Testis (tissue), 3 donors: Measurements from ENCODE around the gene APOB. TPM values are rescaled to one million over a fixed set of nuclear protein-coding genes. Genes with fewer than 3 reads are reported as not detected.

Experiments used
- DNase-seq: peaks from one replicate; pipeline ENCODE4 v3.0.0-alpha.2; 2019
- H3K27ac ChIP-seq, 2 donors: fragments of 200-600 bp; sonication (generic); one replicate each; pipeline ENCODE4 v1.5.1; 2019
- H3K27me3 ChIP-seq: fragments of 200-600 bp; sonication (generic); one replicate; pipeline ENCODE4 v1.5.1; 2019
- H3K36me3 ChIP-seq: fragments of 200-600 bp; sonication (generic); one replicate; pipeline ENCODE4 v1.5.1; 2017; ENCODE audit warnings: low read depth; ENCODE audit errors: missing control alignments
- H3K4me1 ChIP-seq: fragments of 200-600 bp; sonication (generic); one replicate; pipeline ENCODE4 v1.5.1; 2019
- H3K4me3 ChIP-seq, 2 donors: fragments of 200-600 bp; sonication (generic); one replicate each; pipeline ENCODE4 v1.5.1; 2017 to 2019
- H3K9me3 ChIP-seq: fragments of 200-600 bp; sonication (generic); one replicate; pipeline ENCODE4 v1.5.1; 2017
- CTCF ChIP-seq, 3 experiments: fragments of 450-650 bp in 2 of 3; fragments of 200-600 bp in 1 of 3; sonication (generic) in 1 of 3; IDR thresholded peaks; one replicate each; pipeline ENCODE4 v1.5.1; 2016 to 2019; ENCODE audit warnings: antibody characterized with exemption in 3 of 3, mild to moderate bottlenecking in 2 of 3, moderate library complexity in 1 of 3
- POLR2A ChIP-seq: fragments of 450-650 bp; IDR thresholded peaks from one replicate; pipeline ENCODE4 v1.6.1; 2017; ENCODE audit warnings: antibody characterized with exemption, mild to moderate bottlenecking, moderate library complexity
- WGBS, 2 donors: methylation state at CpG; one replicate each; pipeline ENCODE4 v1.1.5; 2018; 5-methylcytosine and 5-hydroxymethylcytosine counted together
- intact Hi-C: fragments of 100-400 bp; cut with DNase I; formaldehyde crosslinking; loops from one replicate; pipeline ENCODE4 v1.15.1; 2023; ENCODE audit warnings: low total_unique reads
- polyA plus RNA-seq: library from polyadenylated mRNA; stranded (reverse); fragments of 350-450 nt; fragmentation: Illumina TruSeq; extraction: RNeasy Lipid Tissue Mini Kit (QIAGEN cat#74804); gene quantifications from one replicate; pipeline ENCODE4 v1.2.3, GENCODE V29; 2014; ENCODE audit warnings: low read depth, low replicate concordance; ENCODE audit not compliant: insufficient read depth
- total RNA-seq, 2 donors: library from RNA; depleted of rRNA; stranded (reverse); fragments of >200 nt; gene quantifications; one replicate each; pipeline ENCODE4 v1.2.3, GENCODE V29; 2016

The APOB gene
- total and polyA plus RNA-seq, 3 donors from 2014 or later = 0.30 to 0.81 (median 0.39) TPM

GRCh38 chr2:21006423-21007128 is 37.3 kb downstream of the APOB start:
- no peaks in the 10 kb centered on the region for H3K27me3 ChIP-seq
- 78 to 79% methylated on average over 6 of the region's 6 CpGs for WGBS, 2 donors

GRCh38 chr2:21005700-21006422 is 38.0 kb downstream of the APOB start:
- Histone ChIP-seq H3K4me3 (no peak overlapping the region), H3K36me3 (no peaks in the 10 kb centered on the region), H3K9me3 (no peaks in the 10 kb centered on the region), H3K27me3 (no peaks in the 10 kb centered on the region), H3K4me1 (no peaks in the 10 kb centered on the region), H3K27ac (no peak overlapping the region)
- WGBS, 2 donors = 87 to 89% methylated on average over 9 of the region's 9 CpGs
- no peak for DNase-seq
- intact Hi-C loops = no loop called here
- no peak for TF ChIP-seq POLR2A
- TF ChIP-seq CTCF (IDR thresholded peaks at IDR 0.05) = no peak

More at GRCh38 chr2:21006423-21007128, 37.3 kb downstream of the APOB start:
- no peaks in the 10 kb centered on the region for H3K36me3 ChIP-seq
- no peak overlapping the region for H3K4me3 ChIP-seq
- H3K27ac ChIP-seq = no peak overlapping the region
- no peak for TF ChIP-seq POLR2A
- TF ChIP-seq CTCF (IDR thresholded peaks at IDR 0.05) = no peak
- DNase-seq = no peak
- intact Hi-C loops = no loop called here
- no peaks in the 10 kb centered on the region for H3K4me1 ChIP-seq
- no peaks in the 10 kb centered on the region for H3K9me3 ChIP-seq

- intact Hi-C loops = no loop called here
- no peaks in the 10 kb centered on the region for H3K36me3 ChIP-seq
- no peaks in the 10 kb centered on the region for H3K27me3 ChIP-seq
- DNase-seq = no peak
- 81 to 90% methylated on average over 9 of the region's 9 CpGs for WGBS, 2 donors
- H3K4me1 ChIP-seq = no peaks in the 10 kb centered on the region
- no peaks in the 10 kb centered on the region for H3K9me3 ChIP-seq
- H3K4me3 ChIP-seq = no peak overlapping the region
- no peak for TF ChIP-seq POLR2A
- no peak for TF ChIP-seq CTCF (IDR thresholded peaks at IDR 0.05)
- no peak overlapping the region for H3K27ac ChIP-seq
These were observed 38.7 kb downstream of the APOB start for GRCh38 chr2:21005111-21005699.

GRCh38 chr2:21004181-21004572 is 39.7 kb downstream of the APOB start:
- intact Hi-C loops = no loop called here

More at GRCh38 chr2:21004181-21004572, 39.7 kb downstream of the APOB start:
- H3K4me1 ChIP-seq = no peaks in the 10 kb centered on the region
- no peak overlapping the region for H3K4me3 ChIP-seq
- H3K9me3 ChIP-seq = no peaks in the 10 kb centered on the region
- no peaks in the 10 kb centered on the region for H3K36me3 ChIP-seq
- TF ChIP-seq CTCF (IDR thresholded peaks at IDR 0.05) (no peak), POLR2A (no peak)
- H3K27me3 ChIP-seq = no peaks in the 10 kb centered on the region
- no peak for DNase-seq
- WGBS, 2 donors = 89 to 92% methylated on average over 10 of the region's 10 CpGs
- H3K27ac ChIP-seq = no peak overlapping the region
